SJSA1 (cell line): Measurements from ENCODE around the gene SERPINB12. TPM values are rescaled to one million over a fixed set of nuclear protein-coding genes. Genes with fewer than 3 reads are reported as not detected.

Experiments used
- DNase-seq, 2 experiments: peaks; one replicate each; pipeline ENCODE4 v3.0.0-alpha.2; 2015 to 2020; ENCODE audit warnings: low spot score in 2 of 2, low read depth in 1 of 2
- H3K27ac ChIP-seq: fragments of 250-450 bp; sonication (Bioruptor Pico); 2 replicates; pipeline ENCODE4 v1.5.1; 2020; ENCODE audit warnings: mild to moderate bottlenecking, moderate library complexity
- H3K27me3 ChIP-seq: fragments of 250-450 bp; sonication (Bioruptor Pico); replicated peaks from 2 replicates; pipeline ENCODE4 v1.5.1; 2020; ENCODE audit warnings: mild to moderate bottlenecking, moderate library complexity
- H3K36me3 ChIP-seq: fragments of 250-450 bp; sonication (Bioruptor Pico); 2 replicates; pipeline ENCODE4 v1.5.1; 2020; ENCODE audit warnings: mild to moderate bottlenecking
- H3K4me1 ChIP-seq: fragments of 250-450 bp; sonication (Bioruptor Pico); replicated peaks from 2 replicates; pipeline ENCODE4 v1.6.1; 2021; ENCODE audit warnings: mild to moderate bottlenecking
- H3K4me3 ChIP-seq: fragments of 250-450 bp; sonication (Bioruptor Pico); 2 replicates; pipeline ENCODE4 v1.5.1; 2020; ENCODE audit warnings: mild to moderate bottlenecking
- H3K9me3 ChIP-seq: fragments of 250-450 bp; sonication (Bioruptor Pico); replicated peaks from 2 replicates; pipeline ENCODE4 v1.5.1; 2020; ENCODE audit warnings: mild to moderate bottlenecking
- total RNA-seq: library from RNA; depleted of rRNA; stranded (reverse); fragments of >200 nt; shearing (Covaris generic); gene quantifications from 2 replicates; pipeline ENCODE4 v1.2.3, GENCODE V29; 2014; rRNA removed

Gene SERPINB12
- total RNA-seq, 1 experiment from 2014 or later, result not detected

DNA sequence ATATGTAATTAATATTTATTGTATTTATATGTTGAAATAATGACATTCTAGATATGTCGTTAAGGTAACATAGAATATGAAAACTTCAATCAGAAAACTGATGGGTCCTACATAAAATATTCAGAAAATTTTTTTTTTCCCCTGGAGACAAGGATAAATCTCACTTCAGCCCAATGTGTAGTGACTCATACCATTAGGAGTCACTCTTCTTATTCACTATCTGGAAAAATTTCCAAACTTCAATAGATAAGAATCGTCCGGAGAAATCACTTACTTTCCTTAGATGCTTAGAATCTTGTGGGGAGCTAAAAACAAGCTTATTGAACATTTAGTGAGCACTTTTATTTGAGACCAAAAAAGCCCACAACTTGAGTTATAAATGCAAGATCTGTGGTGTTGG, 49.6 kb downstream of the SERPINB12 start:
- Histone ChIP-seq H3K9me3 (no peaks in the 10 kb centered on the region), H3K27me3 (no peaks in the 10 kb centered on the region), H3K36me3 (no peaks in the 10 kb centered on the region), H3K27ac (no peak overlapping the region), H3K4me3 (no peak overlapping the region), H3K4me1 (no peaks in the 10 kb centered on the region)
- no peak for DNase-seq

DNA sequence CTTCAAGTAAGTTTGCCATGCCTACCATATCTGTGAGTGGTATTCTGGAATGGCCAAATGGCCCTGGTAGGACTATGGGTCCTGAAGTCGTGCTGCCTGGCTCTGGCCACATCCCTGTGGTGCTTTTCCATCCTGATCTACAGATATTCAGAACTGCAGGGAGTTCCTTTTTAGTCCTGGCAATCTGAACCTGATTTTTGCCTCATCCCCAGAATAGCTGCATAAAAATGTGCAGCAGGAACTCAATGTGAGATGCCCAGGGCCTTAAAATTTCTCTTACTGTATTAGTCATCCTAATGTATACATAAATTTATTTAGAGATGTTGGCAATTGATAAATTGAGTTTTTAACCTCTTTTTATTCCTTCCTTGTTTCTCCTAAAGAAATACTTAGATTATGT, 50.3 kb downstream of the SERPINB12 start:
- Histone ChIP-seq H3K27me3 (0 out of 2 replicates have a peak, but pooled peaks cover 2% of the 10 kb centered on the region), H3K9me3 (no peaks in the 10 kb centered on the region), H3K4me1 (no peaks in the 10 kb centered on the region), H3K4me3 (no peak overlapping the region), H3K36me3 (no peaks in the 10 kb centered on the region), H3K27ac (no peak overlapping the region)
- no peak for DNase-seq

- Histone ChIP-seq H3K36me3 (no peaks in the 10 kb centered on the region), H3K4me1 (no peaks in the 10 kb centered on the region), H3K27ac (no peak overlapping the region), H3K9me3 (no peaks in the 10 kb centered on the region), H3K27me3 (0 out of 2 replicates have a peak, but pooled peaks cover 3% of the 10 kb centered on the region), H3K4me3 (no peak overlapping the region)
- DNase-seq, result no peak
Measured at GRCh38 chr18:63596964-63597363, 54.8 kb downstream of the SERPINB12 start.

GRCh38 chr18:63603355-63603754, 61.2 kb downstream of the SERPINB12 start:
- Histone ChIP-seq H3K27me3 (0 out of 2 replicates have a peak, but pooled peaks cover 7% of the 10 kb centered on the region), H3K27ac (no peak overlapping the region), H3K4me3 (no peak overlapping the region), H3K9me3 (no peaks in the 10 kb centered on the region), H3K36me3 (no peaks in the 10 kb centered on the region), H3K4me1 (no peaks in the 10 kb centered on the region)
- DNase-seq, result no peak

DNA sequence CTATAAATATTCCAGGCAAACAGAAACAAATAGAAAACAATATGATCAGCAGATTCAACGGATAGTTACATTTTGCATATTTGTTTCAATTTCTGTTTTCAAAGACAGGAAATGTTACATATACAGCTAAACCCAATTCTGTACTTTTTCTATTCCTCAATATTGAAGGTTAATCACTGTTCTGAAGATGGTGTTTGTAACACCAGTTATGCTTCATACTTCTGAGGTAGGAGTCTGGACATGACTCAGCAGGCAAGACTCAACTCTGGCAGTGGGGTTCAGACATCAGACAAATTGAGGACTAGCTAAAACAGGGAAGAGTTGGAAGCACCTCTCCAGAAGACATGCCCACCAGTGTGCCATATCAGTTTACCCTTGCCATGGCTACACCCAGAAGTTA, 61.6 kb downstream of the SERPINB12 start:
- H3K4me1 ChIP-seq, result no peaks in the 10 kb centered on the region
- H3K27ac ChIP-seq, result no peak overlapping the region
- no peaks in the 10 kb centered on the region for H3K9me3 ChIP-seq
- DNase-seq, result no peak
- H3K4me3 ChIP-seq, result no peak overlapping the region
- H3K36me3 ChIP-seq, result no peaks in the 10 kb centered on the region
- H3K27me3 ChIP-seq, result 0 out of 2 replicates have a peak, but pooled peaks cover 7% of the 10 kb centered on the region

DNA sequence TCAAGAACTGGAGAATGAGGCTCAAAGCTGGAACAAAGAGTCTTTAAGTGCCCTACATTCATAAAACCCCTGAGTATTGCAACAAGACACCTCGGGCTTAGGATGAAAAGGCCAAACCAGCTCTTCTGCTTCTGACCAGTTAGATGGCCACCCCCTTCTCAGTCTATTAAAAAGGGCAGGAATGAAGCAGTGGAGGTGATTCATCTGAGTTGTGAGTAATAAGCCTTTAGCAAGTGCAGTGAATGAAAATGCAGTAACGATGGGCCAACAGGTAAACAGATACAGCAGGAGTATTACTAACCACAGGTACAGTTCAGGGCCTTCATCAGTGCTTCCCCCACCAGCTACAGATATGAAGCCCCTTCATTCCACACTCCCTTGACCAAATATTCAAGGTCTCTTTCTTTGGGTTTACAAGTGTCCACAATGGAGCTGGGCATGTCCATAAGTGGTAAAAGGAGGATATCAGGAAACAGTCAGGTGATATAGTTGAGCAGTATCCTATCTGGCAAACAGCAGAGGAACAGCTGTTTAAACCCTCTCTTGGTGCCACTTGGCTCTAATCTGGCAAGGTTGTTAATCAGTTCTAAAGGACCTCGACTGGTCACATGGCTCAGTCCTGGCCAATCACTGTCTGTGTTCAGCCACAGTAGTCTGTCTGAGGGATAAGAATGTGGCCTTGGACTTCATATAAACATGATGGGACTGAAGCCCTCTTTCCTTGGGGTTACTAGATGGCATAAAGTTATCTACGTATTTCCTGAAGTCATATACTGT, 62.8 kb downstream of the SERPINB12 start:
- Histone ChIP-seq H3K4me1 (no peaks in the 10 kb centered on the region), H3K27me3 (0 out of 2 replicates have a peak, but pooled peaks cover 7% of the 10 kb centered on the region), H3K9me3 (no peaks in the 10 kb centered on the region), H3K36me3 (no peaks in the 10 kb centered on the region), H3K27ac (no peak overlapping the region), H3K4me3 (no peak overlapping the region)
- no peak for DNase-seq

DNA sequence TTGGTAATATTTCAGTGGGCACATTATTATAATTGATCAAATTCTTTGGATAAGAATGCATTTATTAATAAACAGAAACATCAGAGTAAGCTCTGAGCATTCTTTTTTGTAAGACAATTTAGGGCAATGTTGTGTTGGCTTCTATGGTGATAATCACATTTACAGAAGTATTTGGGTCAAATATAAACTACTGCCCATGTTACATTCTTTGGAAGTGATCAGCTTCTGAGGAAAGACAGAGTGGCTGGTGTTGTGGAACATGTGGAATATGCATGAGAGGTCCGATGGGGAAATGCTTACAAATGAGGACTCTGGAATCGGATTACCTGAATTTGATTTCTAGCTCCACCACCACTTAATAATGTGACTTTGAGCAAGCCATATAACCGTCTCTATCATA, 64.4 kb downstream of the SERPINB12 start:
- Histone ChIP-seq H3K36me3 (no peaks in the 10 kb centered on the region), H3K27ac (no peak overlapping the region), H3K4me1 (no peaks in the 10 kb centered on the region), H3K27me3 (0 out of 2 replicates have a peak, but pooled peaks cover 7% of the 10 kb centered on the region), H3K9me3 (no peaks in the 10 kb centered on the region), H3K4me3 (no peak overlapping the region)
- no peak for DNase-seq

DNA sequence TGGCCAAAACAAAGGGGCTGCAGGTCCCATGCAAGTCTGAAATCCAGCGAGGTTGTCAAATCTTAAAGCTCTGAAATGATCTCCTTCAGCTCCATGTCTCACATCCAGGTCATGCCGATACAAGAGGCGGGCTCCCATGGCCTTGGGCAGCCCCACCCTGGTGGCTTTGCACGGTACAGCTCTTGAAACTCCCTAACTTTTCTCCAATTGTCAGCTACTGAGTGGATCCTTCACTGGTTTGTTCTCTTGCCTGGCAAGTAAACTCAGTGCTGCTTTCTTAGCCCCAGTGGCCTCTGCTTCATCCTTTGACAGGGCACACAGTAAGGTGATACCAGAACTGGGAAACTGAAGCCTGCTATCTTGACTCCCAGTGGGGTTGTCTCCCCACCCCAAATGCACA, 71.3 kb downstream of the SERPINB12 start:
- H3K9me3 ChIP-seq, result no peaks in the 10 kb centered on the region
- no peaks in the 10 kb centered on the region for H3K27me3 ChIP-seq
- DNase-seq, result no peak
- H3K27ac ChIP-seq, result no peak overlapping the region
- H3K36me3 ChIP-seq, result no peaks in the 10 kb centered on the region
- no peaks in the 10 kb centered on the region for H3K4me1 ChIP-seq
- no peak overlapping the region for H3K4me3 ChIP-seq

DNA sequence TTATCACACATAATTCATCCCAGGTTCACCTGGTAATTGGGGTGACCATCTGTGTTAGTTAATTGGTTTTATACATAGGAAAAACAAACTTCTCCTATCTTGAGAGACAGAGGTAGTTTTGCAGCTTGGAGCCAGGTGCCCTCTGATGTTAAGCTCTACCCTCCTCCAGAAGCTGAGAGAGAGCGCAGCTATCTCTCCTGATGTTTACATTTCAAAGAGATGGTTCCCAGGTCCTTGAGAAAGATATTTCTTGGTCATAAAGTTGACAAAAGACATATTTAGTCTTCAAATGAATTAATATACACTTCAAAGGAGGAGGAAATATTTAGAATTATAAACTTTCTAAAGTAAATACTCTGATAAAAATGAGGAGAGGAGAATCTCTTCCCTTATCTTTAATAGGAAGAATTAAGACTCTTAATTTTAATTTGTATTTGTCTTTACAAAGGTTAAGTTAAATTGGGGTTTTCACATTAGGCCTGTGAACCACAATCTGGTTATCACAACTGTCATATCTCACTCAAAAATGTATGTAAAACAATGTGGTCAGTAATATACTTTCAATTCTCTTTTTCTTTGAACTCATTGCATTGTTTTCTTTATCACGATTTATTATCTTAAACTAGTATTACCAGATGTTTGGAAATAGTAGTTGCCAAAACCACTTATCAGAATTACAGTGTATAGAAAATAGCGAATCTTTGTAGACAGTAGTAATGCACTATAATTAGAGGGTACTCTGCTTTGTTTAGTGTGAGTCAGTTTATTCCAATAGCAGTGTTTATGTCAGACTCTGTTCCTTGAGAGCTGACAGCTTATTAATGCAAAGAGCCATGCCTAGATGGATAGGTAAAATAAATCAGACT, 75.1 kb downstream of the SERPINB12 start:
- Histone ChIP-seq H3K36me3 (no peaks in the 10 kb centered on the region), H3K27me3 (no peaks in the 10 kb centered on the region), H3K27ac (no peak overlapping the region), H3K4me3 (no peak overlapping the region), H3K9me3 (no peaks in the 10 kb centered on the region), H3K4me1 (no peaks in the 10 kb centered on the region)
- DNase-seq, result no peak

DNA sequence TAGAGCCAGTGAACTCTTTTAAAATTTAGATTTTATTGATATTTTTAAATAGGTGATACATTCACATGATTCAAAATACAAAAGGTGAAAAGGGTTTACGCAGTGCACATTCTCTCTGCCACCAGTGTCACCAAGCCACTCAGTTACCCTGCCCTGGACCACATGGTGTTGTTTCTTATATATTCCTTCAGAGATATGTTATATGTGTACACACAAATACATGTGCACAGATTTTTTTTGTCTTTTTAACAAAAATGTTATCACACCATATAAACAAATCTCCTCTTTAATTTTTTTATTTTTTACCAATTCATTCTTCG, 75.7 kb downstream of the SERPINB12 start:
- H3K27me3 ChIP-seq, result no peaks in the 10 kb centered on the region
- no peak overlapping the region for H3K4me3 ChIP-seq
- no peak overlapping the region for H3K27ac ChIP-seq
- no peaks in the 10 kb centered on the region for H3K36me3 ChIP-seq
- DNase-seq, result no peak
- no peaks in the 10 kb centered on the region for H3K4me1 ChIP-seq
- H3K9me3 ChIP-seq, result no peaks in the 10 kb centered on the region

Other genes starting within 250 kb of the SERPINB12 start
- gene BCL2, start 222.6 kb upstream of the SERPINB12 start, total RNA-seq, result 4.2 and 7.8 TPM in 2 replicates
- gene KDSR, start 175.2 kb upstream of the SERPINB12 start, total RNA-seq, result 14.2 and 25.7 TPM in 2 replicates
- gene VPS4B, start 119.9 kb upstream of the SERPINB12 start, total RNA-seq, result 40.6 and 47.8 TPM in 2 replicates
- not detected in 2 replicates for gene SERPINB5, start 65.4 kb upstream of the SERPINB12 start, total RNA-seq
- gene SERPINB13, start 45.0 kb downstream of the SERPINB12 start, total RNA-seq, result not detected in 2 replicates
- gene SERPINB4, start 101.9 kb downstream of the SERPINB12 start, total RNA-seq, result 0.26 TPM in 1 of 2 replicates, not detected in the other
- not detected in 2 replicates for gene SERPINB3, start 119.5 kb downstream of the SERPINB12 start, total RNA-seq
- gene SERPINB11, start 160.6 kb downstream of the SERPINB12 start, total RNA-seq, result not detected in 2 replicates
- gene SERPINB7, start 233.0 kb downstream of the SERPINB12 start, total RNA-seq, result 5.8 and 8.5 TPM in 2 replicates